DMS153 (cell line): ENCODE measurements around the gene SPINT2.

Experiments
- DNase-seq: peaks from one replicate; lab custom pipeline; 2025; lab: John Stamatoyannopoulos, UW

The SPINT2 gene

GRCh38 chr19:38298821-38299680, 34.7 kb downstream of the SPINT2 start:
- DNase-seq, result no peak

- no peak for DNase-seq
Observed at GRCh38 chr19:38303517-38304351, 39.4 kb downstream of the SPINT2 start, which contains the start of gene C19orf33. C19orf33 (plus strand) TSS chr19:38304251; CDS start chr19:38304262, 11 bp downstream.

GRCh38 chr19:38304352-38304865, 40.0 kb downstream of the SPINT2 start:
- DNase-seq, result no peak

GRCh38 chr19:38304866-38305429, 40.6 kb downstream of the SPINT2 start:
- peak; percentile 44 for DNase-seq

DNA sequence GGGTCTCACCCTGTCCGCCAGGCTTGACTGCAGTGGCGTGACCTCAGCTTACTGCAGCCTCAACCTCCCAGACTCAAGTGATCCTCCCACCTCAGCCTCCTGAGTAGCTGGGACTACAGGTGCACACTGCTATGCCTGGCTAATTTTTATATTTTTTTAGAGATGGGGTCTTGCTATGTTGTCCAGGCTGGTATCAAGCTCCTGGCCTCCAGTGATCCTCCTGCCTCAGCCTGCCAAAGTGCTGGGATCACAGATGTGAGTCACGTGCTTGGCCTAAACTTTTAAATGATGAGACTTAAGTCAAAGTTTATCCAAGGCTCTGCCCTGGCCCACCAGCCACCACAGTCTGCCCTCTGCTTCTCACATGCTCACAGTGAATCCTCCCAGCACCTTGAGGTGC, 41.9 kb downstream of the SPINT2 start:
- no peak for DNase-seq

DNA sequence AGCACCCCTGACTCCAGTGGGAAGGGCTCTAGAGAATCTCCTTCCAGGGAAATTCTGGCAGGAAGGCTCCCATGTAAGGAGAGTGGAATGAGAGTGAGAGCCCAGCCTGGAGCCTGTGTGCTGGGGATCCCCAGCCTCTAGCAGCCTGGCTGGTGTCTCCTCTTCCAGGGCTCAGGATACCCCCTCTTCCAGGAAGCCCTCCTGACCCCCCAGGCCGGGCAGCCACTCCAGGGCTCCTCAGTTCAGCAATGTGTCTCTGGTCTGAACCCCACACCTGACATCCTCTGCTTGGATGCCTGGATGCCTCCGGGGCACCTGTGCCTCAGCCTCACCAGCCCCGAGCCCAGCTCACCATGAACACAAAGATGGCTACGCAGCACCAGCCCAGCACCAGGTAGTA, 42.7 kb downstream of the SPINT2 start:
- no peak for DNase-seq

DNA sequence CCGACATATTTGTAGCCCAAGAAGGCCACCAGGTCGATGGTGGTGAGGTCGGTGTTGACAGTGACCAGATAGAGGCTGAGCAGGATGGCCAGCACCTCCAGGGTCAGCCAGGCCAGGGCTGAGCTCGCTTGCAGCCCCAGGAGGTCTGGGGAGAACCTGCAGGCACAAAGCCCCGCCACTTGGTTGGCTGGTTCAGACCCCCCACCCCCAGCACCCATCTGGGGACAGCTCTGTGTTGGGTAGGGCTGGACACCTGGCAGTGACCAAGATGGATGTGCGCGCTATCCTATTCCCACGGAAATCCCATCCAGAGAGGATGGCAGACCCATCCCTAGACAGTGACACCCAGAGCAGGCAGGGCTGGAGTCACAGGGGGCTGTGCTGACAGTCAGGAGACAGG, 43.2 kb downstream of the SPINT2 start:
- no peak for DNase-seq

DNA sequence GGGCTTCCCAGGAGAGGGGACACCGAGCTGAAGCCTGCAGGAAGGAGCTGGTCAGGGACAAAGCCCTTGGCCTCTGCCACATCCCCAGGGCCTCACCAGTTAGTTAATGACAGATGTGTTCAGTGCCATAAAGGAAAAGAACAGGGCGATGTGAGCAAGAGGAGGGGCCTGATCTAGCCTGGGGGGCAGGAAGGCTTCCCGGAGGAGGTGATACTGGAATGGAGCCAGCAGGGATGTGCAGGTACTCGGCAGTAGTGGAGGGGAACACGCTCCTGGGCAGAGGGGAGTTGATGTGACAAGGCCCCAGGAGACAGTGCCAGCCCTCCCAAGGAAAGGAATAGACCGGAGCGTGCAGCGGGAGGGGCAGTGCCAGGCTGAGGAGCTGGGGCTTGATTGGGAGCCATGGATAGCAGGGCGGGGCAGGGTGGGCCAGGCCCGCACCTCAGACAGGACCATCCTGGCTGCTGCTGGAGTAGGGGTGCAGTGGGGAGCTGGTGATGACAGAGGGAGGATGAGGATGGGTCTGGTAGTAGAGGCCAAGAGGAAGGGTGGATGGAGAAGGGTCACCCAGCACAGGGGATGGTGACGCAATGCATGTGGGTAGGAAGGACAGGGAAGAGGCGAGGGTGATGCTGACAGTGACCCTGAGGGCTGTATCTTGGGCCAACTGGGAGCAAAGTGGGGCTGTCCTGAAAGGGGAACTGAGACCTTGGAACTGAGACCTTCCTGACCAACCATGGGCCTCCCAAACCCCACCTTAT, 43.8 kb downstream of the SPINT2 start:
- no peak for DNase-seq

DNA sequence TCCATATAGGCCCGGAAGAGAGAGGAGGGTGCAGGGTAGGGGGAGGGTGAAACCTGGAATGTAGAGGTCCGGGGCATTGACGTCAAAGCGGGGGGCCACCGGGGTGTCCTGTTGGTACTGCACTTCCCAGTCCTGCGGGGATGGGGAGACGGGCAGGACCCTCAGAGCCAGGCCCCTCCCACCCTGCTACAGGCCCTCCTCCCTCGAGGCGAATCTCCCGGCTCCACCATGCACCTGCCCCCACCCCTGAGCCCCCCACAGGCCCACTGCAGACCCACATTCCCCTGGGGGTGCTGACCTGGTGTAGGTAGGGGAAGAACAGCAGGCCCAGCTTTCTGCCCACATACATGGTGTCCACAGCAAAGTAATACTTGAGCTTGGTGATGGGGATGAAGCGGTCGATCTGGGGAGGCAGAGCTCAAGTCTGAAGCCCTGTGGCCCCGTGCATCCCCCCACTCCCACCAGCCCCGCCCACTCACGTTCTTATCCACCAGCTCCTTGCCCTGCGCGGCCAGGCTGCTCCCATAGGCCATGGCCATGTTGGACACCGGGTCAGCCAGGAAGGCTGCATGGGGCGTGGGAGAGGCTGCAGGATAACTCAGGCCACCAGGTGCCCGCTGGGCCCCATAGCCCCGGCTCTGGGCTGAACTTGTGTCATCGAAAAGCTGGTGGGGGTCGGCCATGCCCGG, 44.7 kb downstream of the SPINT2 start:
- DNase-seq, result no peak

GRCh38 chr19:38309615-38310278, 45.4 kb downstream of the SPINT2 start:
- DNase-seq, result no peak

GRCh38 chr19:38310279-38310670, 45.9 kb downstream of the SPINT2 start:
- DNase-seq, result no peak

GRCh38 chr19:38310986-38311385, 46.6 kb downstream of the SPINT2 start:
- no peak for DNase-seq

DNA sequence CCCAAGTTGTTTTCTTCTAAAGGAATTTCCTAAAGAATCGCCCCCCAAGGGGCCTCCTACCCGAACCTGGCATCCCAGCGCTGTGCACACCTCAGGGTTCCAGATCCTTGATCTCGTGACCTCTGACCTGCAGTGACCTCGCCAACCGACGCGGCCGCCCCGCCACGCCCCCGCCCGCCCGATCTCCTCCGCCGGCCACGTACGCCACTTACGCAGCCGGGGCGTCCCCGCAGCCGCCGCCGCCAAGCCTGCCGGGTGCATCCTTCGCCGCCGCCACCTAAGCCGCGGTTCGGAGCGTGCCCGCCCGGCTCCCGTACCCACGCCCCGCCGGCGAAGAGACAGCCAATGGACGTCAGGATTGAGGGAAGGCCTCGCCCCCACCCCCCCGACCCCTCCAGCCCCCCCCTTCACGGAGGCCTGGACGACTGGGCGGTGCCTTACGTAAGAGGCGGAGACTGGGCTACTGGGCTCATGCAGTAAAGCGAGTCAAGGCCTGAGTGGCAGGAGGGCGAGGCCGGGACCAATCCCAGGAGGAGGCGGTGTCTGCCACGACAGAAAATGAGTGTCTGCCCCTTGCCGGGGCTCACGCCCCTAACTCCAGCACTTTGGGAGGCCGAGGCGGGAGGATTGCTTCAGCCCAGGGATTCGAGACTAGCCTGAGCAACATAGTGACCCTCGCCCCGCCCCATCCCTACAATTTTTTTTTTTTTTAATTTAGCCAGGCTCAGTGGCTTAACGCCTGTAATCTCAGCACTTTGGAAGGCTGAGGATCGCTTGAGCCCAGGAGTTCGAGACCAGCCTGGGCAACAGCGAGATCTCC, 51.5 kb downstream of the SPINT2 start, which contains the start of gene YIF1B:
Gene YIF1B, minus strand, starts transcription at position 291 of the 820 bp plus-strand sequence. Its CDS starts 30 bp downstream, at position 261.
- peak; percentile 97 for DNase-seq

DNA sequence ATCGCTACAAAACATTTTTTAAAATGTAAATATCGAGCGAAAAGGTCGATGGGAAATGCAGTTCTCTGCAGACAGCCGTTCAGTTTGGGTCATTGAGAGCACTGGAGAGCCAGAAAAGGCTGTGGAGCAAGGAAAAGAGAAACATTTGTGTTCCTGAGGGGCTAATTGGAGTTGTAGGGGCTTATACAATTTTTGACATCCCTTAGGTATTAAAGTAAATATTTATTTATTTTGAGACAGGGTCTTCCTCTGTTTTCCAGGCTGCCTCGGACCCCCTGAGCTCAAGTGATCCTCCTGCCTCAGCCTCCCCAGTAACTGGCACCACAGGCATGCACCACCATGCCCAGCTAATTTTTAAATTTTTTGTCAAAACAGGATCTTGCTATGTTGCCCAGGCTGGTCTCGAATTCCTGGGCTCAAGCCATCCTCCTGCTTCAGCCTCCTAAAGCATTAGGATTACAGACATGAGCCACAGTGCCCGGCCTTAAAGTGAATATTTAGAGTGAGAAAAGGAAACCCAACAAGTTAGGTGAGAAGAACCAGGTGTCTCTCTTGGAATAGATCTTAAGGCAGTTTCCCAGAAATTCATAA, 52.2 kb downstream of the SPINT2 start:
- DNase-seq, result no peak

DNA sequence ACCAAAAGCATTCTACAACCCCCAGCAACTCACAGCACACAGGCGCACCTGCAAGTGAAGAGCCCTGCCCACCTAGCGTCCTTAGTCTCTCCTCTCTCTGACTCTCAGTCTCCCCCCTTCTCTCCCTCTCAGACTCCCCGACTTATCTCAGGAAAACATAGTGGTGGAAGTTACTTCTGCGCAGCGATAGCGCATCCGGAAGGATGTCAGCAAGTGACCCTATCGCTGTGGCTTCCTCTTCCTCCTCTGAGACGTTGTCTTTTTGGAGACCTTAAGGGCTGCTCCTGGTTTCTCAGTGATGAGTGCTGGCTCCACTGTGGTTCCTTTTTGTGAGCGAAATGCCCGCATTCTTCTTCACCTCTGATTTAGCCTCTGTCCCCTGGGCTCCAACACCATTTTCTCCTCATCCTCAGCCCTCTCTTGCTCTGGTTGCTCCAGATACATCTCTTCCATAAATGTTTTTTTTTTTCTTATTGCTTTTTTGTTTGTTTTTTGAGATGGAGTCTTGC, 52.8 kb downstream of the SPINT2 start:
- no peak for DNase-seq

DNA sequence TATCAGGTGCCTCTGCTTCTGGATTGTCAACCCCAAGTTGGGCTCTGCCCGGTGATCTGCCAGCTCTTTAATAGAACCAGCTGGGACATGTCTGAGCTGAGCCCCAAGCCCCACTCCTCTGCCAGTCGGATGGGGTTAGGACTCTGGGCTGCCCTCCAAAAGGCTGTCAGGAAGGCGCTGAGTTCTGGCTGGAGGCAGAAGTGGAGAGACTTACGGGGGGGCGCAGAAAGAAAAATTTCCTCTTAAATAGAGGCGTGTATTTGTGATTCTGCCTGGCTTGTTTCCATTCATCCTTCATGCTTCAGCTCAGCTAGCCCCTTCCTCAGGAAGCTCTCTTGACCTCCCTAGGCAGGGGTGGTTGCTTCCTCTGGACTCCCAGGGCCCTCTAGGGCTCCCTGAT, 54.3 kb downstream of the SPINT2 start:
- no peak for DNase-seq

DNA sequence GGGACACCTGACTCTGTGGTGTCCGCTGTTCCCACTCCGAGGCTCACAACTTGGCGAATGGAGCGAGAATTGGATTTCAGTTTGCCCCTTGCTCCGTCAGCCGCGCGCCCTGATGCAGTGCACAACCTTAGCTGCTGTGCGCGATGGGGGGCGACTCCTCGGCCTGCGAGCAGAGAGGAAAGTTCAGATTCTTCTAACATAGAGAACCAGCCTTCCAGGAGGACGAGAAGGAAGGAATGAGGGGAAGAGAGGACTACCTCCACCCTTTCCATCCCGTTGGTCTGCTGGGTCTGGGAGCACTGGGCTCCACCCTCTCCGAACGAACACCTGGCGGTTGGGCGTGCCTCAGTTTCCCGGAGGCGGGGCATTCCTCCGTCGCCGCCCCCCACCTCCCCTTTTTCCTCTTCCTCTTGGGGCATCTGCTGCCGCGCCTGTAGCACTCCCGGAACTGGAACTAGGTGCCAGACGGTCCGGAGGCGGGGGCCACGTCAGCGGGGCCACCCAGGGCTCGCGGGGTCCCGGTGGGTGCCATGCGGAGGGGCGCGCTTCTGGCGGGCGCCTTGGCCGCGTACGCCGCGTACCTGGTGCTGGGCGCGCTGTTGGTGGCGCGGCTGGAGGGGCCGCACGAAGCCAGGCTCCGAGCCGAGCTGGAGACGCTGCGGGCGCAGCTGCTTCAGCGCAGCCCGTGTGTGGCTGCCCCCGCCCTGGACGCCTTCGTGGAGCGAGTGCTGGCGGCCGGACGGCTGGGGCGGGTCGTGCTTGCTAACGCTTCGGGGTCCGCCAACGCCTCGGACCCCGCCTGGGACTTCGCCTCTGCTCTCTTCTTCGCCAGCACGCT, 55.3 kb downstream of the SPINT2 start, which contains the start of gene KCNK6:
Gene KCNK6, plus strand, starts transcription at position 425 of the 838 bp plus-strand sequence. Its CDS starts 106 bp downstream, at position 531.
- peak; percentile 8 for DNase-seq

DNA sequence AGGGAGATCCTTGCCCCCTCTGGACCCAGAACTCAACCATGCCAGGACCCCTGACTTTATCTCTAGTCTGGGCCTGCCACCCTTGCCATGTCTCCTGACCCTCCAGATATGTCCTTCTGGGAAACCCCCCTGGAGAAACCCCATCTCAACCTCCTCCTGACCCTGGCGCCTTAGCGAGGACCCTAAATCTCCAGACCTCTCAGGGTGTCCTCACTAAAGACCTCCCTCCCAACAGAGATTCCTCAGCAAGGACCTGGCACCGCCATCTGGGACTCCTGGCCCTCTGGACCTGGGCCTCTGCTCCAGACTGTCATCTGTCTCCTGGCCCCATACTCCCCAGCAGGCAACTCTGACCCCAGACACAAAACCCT, 56.6 kb downstream of the SPINT2 start:
- DNase-seq, result no peak
